Measurements from ENCODE around the gene ABCF3. TPM values are rescaled to one million over a fixed set of nuclear protein-coding genes. Genes with fewer than 3 reads are reported as not detected.

The ABCF3 gene
- 24.7 TPM for polyA plus RNA-seq (2013, experiment 1 of 2)
- polyA plus RNA-seq (2013, experiment 2 of 2): 23.8 TPM

GRCh38 chr3:184186184-184186901, at the start of gene ABCF3:
TSS of gene ABCF3 (plus strand) at chr3:184186199. CDS start at chr3:184186208, 9 bp downstream.
- DNase-seq: no peak
- WGBS (ENCODE audit: extremely low coverage, insufficient coverage, low lambda C conversion rate): no CpG with 5 or more reads among the region's 45 CpGs
- peak within 1 kb of the TSS; percentile 48 for H3K23ac ChIP-seq (ENCODE audit: low read length)
- no peak within 1 kb of the TSS for H2BK120ac ChIP-seq (ENCODE audit: low read depth, low read length)
- peak within 1 kb of the TSS; percentile 51 for H2BK5ac ChIP-seq (ENCODE audit: low read length)
- peak within 1 kb of the TSS; percentile 5 for H4K5ac ChIP-seq (ENCODE audit: low read length)
- peaks cover 20% of the 10 kb centered on the region for H3K79me1 ChIP-seq (ENCODE audit: low read length)
- H3K27me3 ChIP-seq (ENCODE audit: insufficient read depth, low read length, poor library complexity): no peaks in the 10 kb centered on the region
- H3K27ac ChIP-seq (ENCODE audit: low read depth, low read length): peak within 1 kb of the TSS; percentile 95
- peak within 1 kb of the TSS; percentile 73 for H3K4ac ChIP-seq (ENCODE audit: low read depth, low read length)
- H3K4me3 ChIP-seq (ENCODE audit: low read length): peak within 1 kb of the TSS; percentile 90
- peak within 1 kb of the TSS; percentile 96 for H3K9ac ChIP-seq (ENCODE audit: low read length)
- peak within 1 kb of the TSS; percentile 96 for H3K4me2 ChIP-seq (ENCODE audit: low read length)
- peak within 1 kb of the TSS; percentile 43 for H2AK5ac ChIP-seq (ENCODE audit: low read length)
- peak within 1 kb of the TSS; percentile 82 for H4K8ac ChIP-seq (ENCODE audit: low read depth, low read length)
- peaks cover 20% of the 10 kb centered on the region for H3K79me2 ChIP-seq (ENCODE audit: control insufficient read depth, insufficient read depth, low read length)
- peaks cover 14% of the 10 kb centered on the region for H3K36me3 ChIP-seq (ENCODE audit: control insufficient read depth, insufficient read depth, low read length)
- H3K18ac ChIP-seq (ENCODE audit: low read length): peak within 1 kb of the TSS; percentile 91
- peaks cover 4% of the 10 kb centered on the region for H3K4me1 ChIP-seq (ENCODE audit: control insufficient read depth, low read depth, low read length)
- H2BK15ac ChIP-seq (replicated peaks; ENCODE audit: low read depth): no peak within 1 kb of the TSS
- H3K56ac ChIP-seq (ENCODE audit: low read length): peak within 1 kb of the TSS; percentile 96

GRCh38 chr3:184140436-184140835, 45.6 kb upstream of the ABCF3 start:
- Histone ChIP-seq H3K4me3 (ENCODE audit: low read length) (no peak overlapping the region), H3K27ac (ENCODE audit: low read depth, low read length) (no peak overlapping the region), H3K79me1 (ENCODE audit: low read length) (peaks cover 20% of the 10 kb centered on the region), H3K79me2 (ENCODE audit: control insufficient read depth, insufficient read depth, low read length) (peaks cover 22% of the 10 kb centered on the region), H4K5ac (ENCODE audit: low read length) (no peak overlapping the region), H3K18ac (ENCODE audit: low read length) (no peak overlapping the region), H2BK15ac (replicated peaks; ENCODE audit: low read depth) (no peak overlapping the region), H4K8ac (ENCODE audit: low read depth, low read length) (no peak overlapping the region), H3K9ac (ENCODE audit: low read length) (no peak overlapping the region), H2BK5ac (ENCODE audit: low read length) (no peak overlapping the region), H3K23ac (ENCODE audit: low read length) (no peak overlapping the region), H3K4ac (ENCODE audit: low read depth, low read length) (no peak overlapping the region), H3K27me3 (ENCODE audit: insufficient read depth, low read length, poor library complexity) (no peaks in the 10 kb centered on the region), H3K4me2 (ENCODE audit: low read length) (no peak overlapping the region), H3K4me1 (ENCODE audit: control insufficient read depth, low read depth, low read length) (peaks cover 6% of the 10 kb centered on the region), H2AK5ac (ENCODE audit: low read length) (no peak overlapping the region), H3K36me3 (ENCODE audit: control insufficient read depth, insufficient read depth, low read length) (peaks cover 12% of the 10 kb centered on the region), H3K56ac (ENCODE audit: low read length) (no peak overlapping the region), H2BK120ac (ENCODE audit: low read depth, low read length) (no peak overlapping the region)
- no peak for DNase-seq
- WGBS (ENCODE audit: extremely low coverage, insufficient coverage, low lambda C conversion rate): no CpG with 5 or more reads among the region's 10 CpGs

- H3K36me3 ChIP-seq (ENCODE audit: control insufficient read depth, insufficient read depth, low read length): peaks cover 10% of the 10 kb centered on the region
- no peak overlapping the region for H3K27ac ChIP-seq (ENCODE audit: low read depth, low read length)
- H3K56ac ChIP-seq (ENCODE audit: low read length): no peak overlapping the region
- H2AK5ac ChIP-seq (ENCODE audit: low read length): no peak overlapping the region
- peaks cover 6% of the 10 kb centered on the region for H3K79me2 ChIP-seq (ENCODE audit: control insufficient read depth, insufficient read depth, low read length)
- no peaks in the 10 kb centered on the region for H3K4me1 ChIP-seq (ENCODE audit: control insufficient read depth, low read depth, low read length)
- H3K27me3 ChIP-seq (ENCODE audit: insufficient read depth, low read length, poor library complexity): no peaks in the 10 kb centered on the region
- DNase-seq: no peak
- no peak overlapping the region for H4K5ac ChIP-seq (ENCODE audit: low read length)
- WGBS (ENCODE audit: extremely low coverage, insufficient coverage, low lambda C conversion rate): no CpG with 5 or more reads among the region's 7 CpGs
- no peak overlapping the region for H3K9ac ChIP-seq (ENCODE audit: low read length)
- no peak overlapping the region for H2BK15ac ChIP-seq (replicated peaks; ENCODE audit: low read depth)
- no peak overlapping the region for H4K8ac ChIP-seq (ENCODE audit: low read depth, low read length)
- peaks cover 9% of the 10 kb centered on the region for H3K79me1 ChIP-seq (ENCODE audit: low read length)
- H2BK120ac ChIP-seq (ENCODE audit: low read depth, low read length): no peak overlapping the region
- H3K4me2 ChIP-seq (ENCODE audit: low read length): no peak overlapping the region
- H3K23ac ChIP-seq (ENCODE audit: low read length): no peak overlapping the region
- no peak overlapping the region for H2BK5ac ChIP-seq (ENCODE audit: low read length)
- no peak overlapping the region for H3K4ac ChIP-seq (ENCODE audit: low read depth, low read length)
- H3K4me3 ChIP-seq (ENCODE audit: low read length): no peak overlapping the region
- H3K18ac ChIP-seq (ENCODE audit: low read length): no peak overlapping the region
Measured at GRCh38 chr3:184142199-184142598, 43.8 kb upstream of the ABCF3 start.

GRCh38 chr3:184143327-184143726, 42.7 kb upstream of the ABCF3 start:
- Histone ChIP-seq H2BK15ac (replicated peaks; ENCODE audit: low read depth) (no peak overlapping the region), H3K27me3 (ENCODE audit: insufficient read depth, low read length, poor library complexity) (no peaks in the 10 kb centered on the region), H3K23ac (ENCODE audit: low read length) (no peak overlapping the region), H3K9ac (ENCODE audit: low read length) (no peak overlapping the region), H3K4ac (ENCODE audit: low read depth, low read length) (no peak overlapping the region), H3K4me3 (ENCODE audit: low read length) (no peak overlapping the region), H3K4me2 (ENCODE audit: low read length) (no peak overlapping the region), H3K27ac (ENCODE audit: low read depth, low read length) (no peak overlapping the region), H2AK5ac (ENCODE audit: low read length) (no peak overlapping the region), H3K36me3 (ENCODE audit: control insufficient read depth, insufficient read depth, low read length) (peaks cover 10% of the 10 kb centered on the region), H3K79me1 (ENCODE audit: low read length) (peaks cover 2% of the 10 kb centered on the region), H4K8ac (ENCODE audit: low read depth, low read length) (no peak overlapping the region), H3K18ac (ENCODE audit: low read length) (no peak overlapping the region), H3K4me1 (ENCODE audit: control insufficient read depth, low read depth, low read length) (no peaks in the 10 kb centered on the region), H2BK5ac (ENCODE audit: low read length) (no peak overlapping the region), H2BK120ac (ENCODE audit: low read depth, low read length) (no peak overlapping the region), H4K5ac (ENCODE audit: low read length) (no peak overlapping the region), H3K56ac (ENCODE audit: low read length) (no peak overlapping the region), H3K79me2 (ENCODE audit: control insufficient read depth, insufficient read depth, low read length) (no peaks in the 10 kb centered on the region)
- DNase-seq: no peak
- WGBS (ENCODE audit: extremely low coverage, insufficient coverage, low lambda C conversion rate): no CpG with 5 or more reads among the region's 3 CpGs

GRCh38 chr3:184144505-184144904, 41.5 kb upstream of the ABCF3 start:
- H4K5ac ChIP-seq (ENCODE audit: low read length): no peak overlapping the region
- no peaks in the 10 kb centered on the region for H3K27me3 ChIP-seq (ENCODE audit: insufficient read depth, low read length, poor library complexity)
- no peak overlapping the region for H2BK15ac ChIP-seq (replicated peaks; ENCODE audit: low read depth)
- no peak overlapping the region for H3K56ac ChIP-seq (ENCODE audit: low read length)
- H3K4me1 ChIP-seq (ENCODE audit: control insufficient read depth, low read depth, low read length): no peaks in the 10 kb centered on the region
- H3K18ac ChIP-seq (ENCODE audit: low read length): no peak overlapping the region
- no peaks in the 10 kb centered on the region for H3K79me2 ChIP-seq (ENCODE audit: control insufficient read depth, insufficient read depth, low read length)
- H3K36me3 ChIP-seq (ENCODE audit: control insufficient read depth, insufficient read depth, low read length): peaks cover 10% of the 10 kb centered on the region
- H3K4me2 ChIP-seq (ENCODE audit: low read length): no peak overlapping the region
- no peak overlapping the region for H3K27ac ChIP-seq (ENCODE audit: low read depth, low read length)
- H3K79me1 ChIP-seq (ENCODE audit: low read length): peaks cover 2% of the 10 kb centered on the region
- H3K23ac ChIP-seq (ENCODE audit: low read length): no peak overlapping the region
- H4K8ac ChIP-seq (ENCODE audit: low read depth, low read length): no peak overlapping the region
- no peak overlapping the region for H3K4ac ChIP-seq (ENCODE audit: low read depth, low read length)
- no CpG with 5 or more reads among the region's 5 CpGs for WGBS (ENCODE audit: extremely low coverage, insufficient coverage, low lambda C conversion rate)
- DNase-seq: no peak
- H3K4me3 ChIP-seq (ENCODE audit: low read length): no peak overlapping the region
- H2AK5ac ChIP-seq (ENCODE audit: low read length): no peak overlapping the region
- H3K9ac ChIP-seq (ENCODE audit: low read length): no peak overlapping the region
- H2BK5ac ChIP-seq (ENCODE audit: low read length): no peak overlapping the region
- no peak overlapping the region for H2BK120ac ChIP-seq (ENCODE audit: low read depth, low read length)

All from mesendoderm (in vitro differentiated cells).